IMR-90 (cell line): ENCODE measurements around the gene SLC35F6. TPM values are rescaled to one million over a fixed set of nuclear protein-coding genes. Genes with fewer than 3 reads are reported as not detected.

Experiments used
- ATAC-seq: fragments of 200-7000 bp; cut with Tn5 transposase; 2 replicates; pipeline ENCODE4 v1.9.1; 2020; ENCODE audit warnings: low read depth, mild to moderate bottlenecking, moderate library complexity
- BruUV-seq: library from RNA; stranded (reverse); fragments of 400-500 nt; replicated peaks from 2 replicates; lab custom pipeline; 2021; lab: Mats Ljungman, UMichigan
- CTCF ChIA-PET: fragments of 300-600 bp; formaldehyde crosslinking; extraction: SDS; loops from one replicate; lab custom pipeline; 2021; ENCODE audit warnings: antibody characterized with exemption; lab: Yijun Ruan, JAX
- POLR2A ChIA-PET: fragments of 300-600 bp; sonication (Branson Sonifier 250); formaldehyde crosslinking; loops from one replicate; lab custom pipeline; 2022; ENCODE audit warnings: antibody characterized with exemption; ENCODE audit not compliant: unreplicated experiment; lab: Charles Lee
- DNase-seq: peaks from one replicate; pipeline ENCODE4 v3.0.0; 2013
- H2AFZ ChIP-seq: replicated peaks from 2 replicates; pipeline ENCODE3; 2013; ENCODE audit warnings: low read length, mild to moderate bottlenecking; ENCODE audit not compliant: poor library complexity
- H2AK5ac ChIP-seq: 2 replicates; pipeline ENCODE4 v1.6.1; 2013; ENCODE audit warnings: low read depth, low read length, inconsistent platforms
- H2AK9ac ChIP-seq: replicated peaks from 2 replicates; pipeline ENCODE3; 2013; ENCODE audit warnings: mild to moderate bottlenecking, low read depth, low read length, moderate library complexity; ENCODE audit not compliant: poor library complexity
- H2BK120ac ChIP-seq: 2 replicates; pipeline ENCODE4 v1.6.1; 2013; ENCODE audit warnings: low read depth, low read length, inconsistent platforms
- H2BK15ac ChIP-seq: 3 replicates; pipeline ENCODE4 v1.6.1; 2013; ENCODE audit warnings: low read depth, low read length, inconsistent platforms
- H2BK20ac ChIP-seq: 2 replicates; pipeline ENCODE4 v1.6.1; 2013; ENCODE audit warnings: low read depth, mild to moderate bottlenecking, inconsistent platforms, low read length, moderate library complexity
- H2BK5ac ChIP-seq: 2 replicates; pipeline ENCODE4 v1.6.1; 2013; ENCODE audit warnings: mild to moderate bottlenecking, low read depth, low read length, inconsistent platforms; ENCODE audit not compliant: poor library complexity, severe bottlenecking
- H3K14ac ChIP-seq: replicated peaks from 2 replicates; pipeline ENCODE4 v1.6.1; 2013; ENCODE audit warnings: low read depth, low read length, inconsistent platforms
- H3K18ac ChIP-seq: 2 replicates; pipeline ENCODE4 v1.6.1; 2013; ENCODE audit warnings: low read depth, low read length, control low read depth
- H3K23ac ChIP-seq: 2 replicates; pipeline ENCODE4 v1.6.1; 2013; ENCODE audit warnings: low read depth, low read length, inconsistent platforms
- H3K27ac ChIP-seq: 2 replicates; pipeline ENCODE4 v1.5.1; 2013; ENCODE audit warnings: mild to moderate bottlenecking, control low read depth, low read length; ENCODE audit not compliant: insufficient read depth
- H3K27me3 ChIP-seq: 2 replicates; pipeline ENCODE4 v1.6.1; 2013; ENCODE audit warnings: low read length; ENCODE audit not compliant: control insufficient read depth, insufficient read depth
- H3K36me3 ChIP-seq: 2 replicates; pipeline ENCODE4 v1.6.1; 2013; ENCODE audit warnings: low read length, mixed read lengths; ENCODE audit not compliant: control insufficient read depth, insufficient read depth
- H3K4ac ChIP-seq: 2 replicates; pipeline ENCODE4 v1.6.1; 2013; ENCODE audit warnings: low read depth, low read length, inconsistent platforms
- H3K4me1 ChIP-seq: 2 replicates; pipeline ENCODE4 v1.6.1; 2013; ENCODE audit warnings: low read length, mixed read lengths; ENCODE audit not compliant: control insufficient read depth, insufficient read depth
- H3K4me2 ChIP-seq: 2 replicates; pipeline ENCODE4 v1.6.1; 2013; ENCODE audit warnings: low read depth, mild to moderate bottlenecking, control low read depth, low read length, moderate library complexity
- H3K4me3 ChIP-seq: 2 replicates; pipeline ENCODE4 v1.5.1; 2013; ENCODE audit warnings: low read depth, mild to moderate bottlenecking, control low read depth, low read length, moderate library complexity; ENCODE audit not compliant: insufficient read depth
- H3K56ac ChIP-seq: 2 replicates; pipeline ENCODE4 v1.6.1; 2013; ENCODE audit warnings: low read length, inconsistent platforms; ENCODE audit not compliant: insufficient read depth; ENCODE audit errors: extremely low read depth
- H3K79me1 ChIP-seq, 2 experiments: 2 replicates each; pipeline ENCODE4 v1.6.1; 2013; ENCODE audit warnings: low read length in 2 of 2, inconsistent platforms in 1 of 2, low read depth in 1 of 2
- H3K9ac ChIP-seq: 2 replicates; pipeline ENCODE4 v1.6.1; 2013; ENCODE audit warnings: low read depth, low read length, control low read depth
- H3K9me1 ChIP-seq: 2 replicates; pipeline ENCODE4 v1.6.1; 2013; ENCODE audit warnings: low read length, inconsistent platforms; ENCODE audit not compliant: insufficient read depth
- H3K9me3 ChIP-seq: 2 replicates; pipeline ENCODE4 v1.6.1; 2013; ENCODE audit warnings: low read length; ENCODE audit not compliant: control insufficient read depth, insufficient read depth
- H4K20me1 ChIP-seq: 2 replicates; pipeline ENCODE4 v1.6.1; 2013; ENCODE audit warnings: low read length, inconsistent platforms; ENCODE audit not compliant: insufficient read depth
- H4K5ac ChIP-seq: 2 replicates; pipeline ENCODE4 v1.6.1; 2013; ENCODE audit warnings: mild to moderate bottlenecking, low read depth, low read length, control low read depth
- H4K8ac ChIP-seq, 2 experiments: 2 replicates each; pipeline ENCODE4 v1.6.1; 2013; ENCODE audit warnings: low read depth in 2 of 2, low read length in 2 of 2, control low read depth in 1 of 2, inconsistent platforms in 1 of 2
- H4K91ac ChIP-seq: 2 replicates; pipeline ENCODE4 v1.6.1; 2013; ENCODE audit warnings: low read depth, low read length, inconsistent platforms; ENCODE audit not compliant: insufficient read depth
- CEBPB ChIP-seq: IDR thresholded peaks from 2 replicates; pipeline ENCODE4 v1.6.1; 2012; ENCODE audit warnings: low read depth, low read length, improper control_type of control experiment
- FOS ChIP-seq: fragments of 150-350 bp; IDR thresholded peaks from 2 replicates; pipeline ENCODE4 v1.6.1; 2016; ENCODE audit warnings: low read depth, low read length
- POLR2A ChIP-seq: IDR thresholded peaks from 2 replicates; pipeline ENCODE4 v1.6.1; 2012; ENCODE audit warnings: mild to moderate bottlenecking, low read depth, low read length
- WGBS, 2 experiments: methylation state at CpG; one replicate each; pipeline versions ENCODE4 v1.1.5 to v1.1.7; 2013; ENCODE audit warnings: missing lambda C conversion rate in 2 of 2; ENCODE audit not compliant: insufficient read length in 1 of 2; ENCODE audit errors: extremely low coverage in 2 of 2; 5-methylcytosine and 5-hydroxymethylcytosine counted together
- dilution Hi-C: fragments of 300-500 bp; cut with HindIII; formaldehyde crosslinking; loops from one replicate; pipeline ENCODE4 v1.14.3; 2018; ENCODE audit warnings: low sequenced_read_pairs; ENCODE audit not compliant: unreplicated experiment
- in situ Hi-C: fragments of 300-500 bp; cut with MboI; formaldehyde crosslinking; loops from 3 replicates; pipeline ENCODE4 v1.14.3; 2019; ENCODE audit warnings: low sequenced_read_pairs, inconsistent platforms, mixed read lengths
- intact Hi-C: fragments of 100-400 bp; cut with micrococcal nuclease; formaldehyde crosslinking; loops from 2 replicates; pipeline ENCODE4 v1.10.0; 2022
- polyA plus RNA-seq, 3 experiments: library from polyadenylated mRNA; depleted of rRNA; stranded (reverse); fragments of >200 nt; gene quantifications; 2 replicates each; pipeline ENCODE4 v1.2.3, GENCODE V29; 2012; ENCODE audit warnings: low replicate concordance in 1 of 3
- total RNA-seq: library from RNA; depleted of rRNA; stranded (reverse); fragments of >200 nt; gene quantifications from 2 replicates; pipeline ENCODE4 v1.2.3, GENCODE V29; 2012
- TF ChIP-seq, protein P1 (sequence below): conservative IDR thresholded peaks from 2 replicates; pipeline ENCODE4 v1.5.1; 2012; ENCODE audit warnings: mild to moderate bottlenecking, low read depth, low read length, improper control_type of control experiment

SLC35F6 gene
- total and polyA plus RNA-seq, 2 of the 4 experiments (the other 2 are of a cell fraction), result 19.1 to 30.6 TPM

DNA sequence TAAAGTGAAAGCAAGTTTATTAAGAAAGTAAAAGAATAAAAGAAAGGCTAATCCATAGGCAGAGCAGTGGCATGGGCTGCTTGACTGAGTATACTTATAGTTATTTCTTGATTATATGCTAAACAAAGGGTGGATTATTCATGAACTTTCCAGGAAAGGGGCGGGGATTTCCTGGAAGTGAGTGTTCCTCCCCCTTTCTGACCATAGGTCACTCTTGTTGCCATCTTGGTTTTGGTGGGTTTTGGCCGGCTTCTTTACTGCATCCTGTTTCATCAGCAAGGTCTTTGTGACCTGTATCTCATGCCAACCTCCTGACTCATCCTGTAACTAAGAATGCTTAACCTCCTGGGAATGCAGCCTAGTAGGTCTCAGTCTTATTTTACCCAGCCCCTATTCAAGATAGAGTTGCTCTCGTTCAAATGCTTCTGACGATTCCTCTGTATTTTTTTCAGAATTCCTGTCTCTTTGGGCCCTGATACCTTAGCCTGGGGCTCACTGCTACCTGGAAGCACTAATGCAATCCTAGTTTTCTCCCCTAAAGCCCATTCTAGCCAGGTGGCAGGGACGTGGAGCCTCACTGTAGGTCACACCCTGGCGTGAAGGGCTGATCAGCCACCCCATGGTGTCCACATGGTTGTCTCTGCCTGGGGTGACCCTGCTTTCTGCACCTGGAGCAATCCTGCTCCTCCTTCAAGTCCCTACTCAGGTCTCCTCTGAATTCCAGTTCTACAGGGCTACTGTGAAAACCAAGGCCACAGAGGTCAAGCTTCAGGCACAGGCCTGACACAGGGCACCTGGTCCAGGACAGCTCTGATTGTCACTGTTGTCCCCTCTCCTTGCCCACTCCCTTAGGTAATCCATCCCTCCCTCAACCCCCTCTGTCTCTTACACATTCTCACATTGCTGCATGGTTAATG, 6.0 kb upstream of the SLC35F6 start:
- H3K4me1 ChIP-seq, result peaks cover 15% of the 10 kb centered on the region
- peak overlapping the region; percentile 100 for H2AK9ac ChIP-seq
- ChIA-PET CTCF (no interaction called here), POLR2A (no interaction called here)
- peak overlapping the region; percentile 100 for H4K91ac ChIP-seq
- H4K5ac ChIP-seq, result peak overlapping the region; percentile 99
- H3K79me1 ChIP-seq, result peaks cover 0 to 16% of the 10 kb centered on the region in 2 experiments; a peak in 1 of 4 replicates
- no peaks in the 10 kb centered on the region for H3K36me3 ChIP-seq
- intact Hi-C loops, result no loop called here
- peak overlapping the region; percentile 100 for H2BK20ac ChIP-seq
- peak; percentile 85 for ATAC-seq
- peak overlapping the region; percentile 99 for H2AK5ac ChIP-seq
- H3K56ac ChIP-seq, result peak overlapping the region; percentile 89
- H3K4ac ChIP-seq, result peak overlapping the region; percentile 100
- peak overlapping the region; percentile 98 for H3K27ac ChIP-seq
- no peaks in the 10 kb centered on the region for H4K20me1 ChIP-seq
- peak overlapping the region; percentile 100 for H2BK120ac ChIP-seq
- peak overlapping the region; percentile 98 for H3K18ac ChIP-seq
- peak overlapping the region; percentile 99 for H2BK15ac ChIP-seq
- peak overlapping the region; percentile 75 for H3K4me2 ChIP-seq
- peak; percentile 99 for DNase-seq
- peak; percentile 90 for TF ChIP-seq CEBPB
- TF ChIP-seq FOS, result peak; percentile 78
- 0 out of 2 replicates have a peak, but pooled peaks have one; percentile 19 for TF ChIP-seq POLR2A
- TF ChIP-seq, protein P1, sequence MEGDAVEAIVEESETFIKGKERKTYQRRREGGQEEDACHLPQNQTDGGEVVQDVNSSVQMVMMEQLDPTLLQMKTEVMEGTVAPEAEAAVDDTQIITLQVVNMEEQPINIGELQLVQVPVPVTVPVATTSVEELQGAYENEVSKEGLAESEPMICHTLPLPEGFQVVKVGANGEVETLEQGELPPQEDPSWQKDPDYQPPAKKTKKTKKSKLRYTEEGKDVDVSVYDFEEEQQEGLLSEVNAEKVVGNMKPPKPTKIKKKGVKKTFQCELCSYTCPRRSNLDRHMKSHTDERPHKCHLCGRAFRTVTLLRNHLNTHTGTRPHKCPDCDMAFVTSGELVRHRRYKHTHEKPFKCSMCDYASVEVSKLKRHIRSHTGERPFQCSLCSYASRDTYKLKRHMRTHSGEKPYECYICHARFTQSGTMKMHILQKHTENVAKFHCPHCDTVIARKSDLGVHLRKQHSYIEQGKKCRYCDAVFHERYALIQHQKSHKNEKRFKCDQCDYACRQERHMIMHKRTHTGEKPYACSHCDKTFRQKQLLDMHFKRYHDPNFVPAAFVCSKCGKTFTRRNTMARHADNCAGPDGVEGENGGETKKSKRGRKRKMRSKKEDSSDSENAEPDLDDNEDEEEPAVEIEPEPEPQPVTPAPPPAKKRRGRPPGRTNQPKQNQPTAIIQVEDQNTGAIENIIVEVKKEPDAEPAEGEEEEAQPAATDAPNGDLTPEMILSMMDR, result no peak
- H3K9ac ChIP-seq, result peak overlapping the region; percentile 59
- in situ Hi-C loops, result no loop called here
- H4K8ac ChIP-seq, result peak overlapping the region; percentile 93 to 98
- no TSS peak for BruUV-seq
- H3K14ac ChIP-seq, result peak overlapping the region; percentile 99
- peaks cover 12% of the 10 kb centered on the region for H3K9me1 ChIP-seq
- no peaks in the 10 kb centered on the region for H3K9me3 ChIP-seq
- no peak overlapping the region for H3K4me3 ChIP-seq
- dilution Hi-C loops, result no loop called here
- WGBS, 2 experiments, result 29% methylated on average over 3 of the region's 6 CpGs; no CpG with 5 or more reads in 1 of the 2 experiments
- peak overlapping the region; percentile 98 for H2BK5ac ChIP-seq
- no peaks in the 10 kb centered on the region for H3K27me3 ChIP-seq
- peak overlapping the region; percentile 98 for H3K23ac ChIP-seq
- peak overlapping the region; percentile 82 for H2AFZ ChIP-seq
